ENCODE results near the gene KRTAP13-4.
A peak's percentile ranks its signal among the peaks of the same experiment; 100 is the strongest.

The KRTAP13-4 gene

GRCh38 chr21:30430170-30430655 is at the start of gene KRTAP13-4:
Gene KRTAP13-4 (plus strand): TSS chr21:30430220. CDS start chr21:30430276, 56 bp downstream.
- DNase-seq (ENCODE audit: low read depth), result no peak

DNA sequence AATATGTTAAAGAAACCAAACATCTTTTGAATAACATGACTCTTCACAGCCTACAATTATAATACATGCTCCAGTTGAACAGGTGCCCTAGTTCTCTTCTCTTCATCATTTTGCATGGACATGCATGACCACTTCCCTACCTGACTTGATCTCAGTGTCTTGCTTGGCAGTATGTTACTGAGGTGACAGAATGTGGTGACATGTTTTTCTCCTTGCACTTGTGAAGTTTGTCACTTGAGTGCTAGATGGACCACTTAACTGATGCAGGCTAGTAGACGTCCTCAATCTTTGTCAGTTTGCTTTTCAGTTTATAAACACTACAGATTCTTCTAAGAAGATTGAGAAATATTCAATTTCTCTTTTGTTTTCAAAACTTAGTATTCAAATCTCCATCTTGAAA is 47.8 kb upstream of the KRTAP13-4 start:
- no peak for DNase-seq (ENCODE audit: low read depth)

DNA sequence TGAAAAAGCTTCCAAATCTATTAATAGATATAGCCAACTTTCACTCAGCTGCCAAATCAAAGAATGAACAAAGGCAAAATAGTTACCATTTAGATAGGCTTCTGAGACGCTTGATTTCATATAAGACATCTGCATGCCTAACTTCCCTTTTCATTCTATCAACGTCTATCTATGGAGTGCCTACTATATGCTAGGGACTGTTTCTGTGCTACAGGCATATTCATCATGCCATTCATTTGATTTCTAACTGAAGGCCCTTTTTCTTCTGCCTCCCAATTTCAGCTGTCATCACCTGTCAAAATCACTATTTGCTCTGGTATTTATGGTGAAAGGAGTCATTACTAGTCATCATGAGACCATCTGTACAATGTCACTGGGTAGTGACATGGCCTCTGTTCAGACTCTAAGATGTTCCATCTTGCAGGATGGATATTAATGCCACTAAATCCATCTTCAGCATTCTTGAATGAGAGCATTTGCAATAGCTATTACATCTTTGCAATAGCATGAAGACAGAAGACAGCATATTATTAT is 38.5 kb upstream of the KRTAP13-4 start:
- DNase-seq (ENCODE audit: low read depth), result no peak

GRCh38 chr21:30395731-30396130 is 34.3 kb upstream of the KRTAP13-4 start, which contains the start of gene KRTAP13-1:
Gene KRTAP13-1 (plus strand): TSS chr21:30396031. CDS start chr21:30396087, 56 bp downstream.
- no peak for DNase-seq (ENCODE audit: low read depth)

- DNase-seq (ENCODE audit: low read depth), result peak; percentile 2
Measured at GRCh38 chr21:30408782-30409494, 21.1 kb upstream of the KRTAP13-4 start.

- no peak for DNase-seq (ENCODE audit: low read depth)
Measured at GRCh38 chr21:30415993-30416392, 14.0 kb upstream of the KRTAP13-4 start.

GRCh38 chr21:30425826-30426225 is 4.2 kb upstream of the KRTAP13-4 start, which contains the start of gene KRTAP13-3:
Gene KRTAP13-3 (minus strand): TSS chr21:30425926. CDS start chr21:30425912, 14 bp downstream.
- no peak for DNase-seq (ENCODE audit: low read depth)

DNA sequence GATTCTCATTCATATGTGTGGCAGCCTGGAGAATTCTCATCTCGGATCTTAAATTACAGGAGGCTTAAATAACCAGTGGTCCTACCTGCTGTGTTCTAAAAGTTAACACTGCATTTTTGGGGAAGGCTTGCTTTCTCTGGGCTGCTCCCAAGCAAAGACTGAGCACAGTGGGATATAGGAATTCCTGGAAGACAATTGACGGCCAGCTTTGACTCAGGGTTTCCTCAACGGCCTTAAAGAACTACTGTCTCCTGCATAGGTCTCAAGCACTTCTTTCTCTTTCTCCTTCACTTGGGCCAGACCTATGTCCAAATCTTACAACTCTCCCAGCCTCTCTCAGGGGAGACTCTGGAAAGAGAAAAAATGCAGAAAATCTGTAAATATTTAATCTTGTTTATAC is 3.3 kb upstream of the KRTAP13-4 start:
- DNase-seq (ENCODE audit: low read depth), result no peak

GRCh38 chr21:30434033-30434631 is 4.1 kb downstream of the KRTAP13-4 start:
- DNase-seq (ENCODE audit: low read depth), result no peak

DNA sequence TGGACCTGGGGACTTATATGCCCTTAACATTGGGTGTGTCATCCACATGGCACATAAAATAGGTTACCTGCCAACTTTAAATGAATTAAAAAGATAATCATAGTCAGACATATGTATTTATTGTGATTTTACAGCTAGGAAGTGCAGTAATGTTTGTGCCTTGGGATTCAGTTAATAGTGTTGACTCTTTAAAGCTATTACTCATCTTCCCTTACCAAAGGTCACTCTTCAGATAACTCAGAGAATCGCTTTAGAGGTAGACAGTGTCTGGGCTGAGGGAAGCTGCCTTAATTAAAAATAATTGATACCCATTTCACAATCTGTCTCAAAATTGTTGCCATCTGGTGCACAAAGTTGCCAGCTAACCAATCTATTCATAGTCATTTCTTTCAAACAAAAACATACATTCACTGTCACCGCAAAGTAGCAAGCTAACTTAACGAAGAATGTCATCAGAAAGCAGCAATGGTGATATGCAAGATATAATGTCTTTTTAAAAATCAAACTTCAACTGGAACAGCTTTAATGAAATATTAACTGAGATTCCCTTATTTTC is 7.1 kb downstream of the KRTAP13-4 start:
- DNase-seq (ENCODE audit: low read depth), result no peak

DNA sequence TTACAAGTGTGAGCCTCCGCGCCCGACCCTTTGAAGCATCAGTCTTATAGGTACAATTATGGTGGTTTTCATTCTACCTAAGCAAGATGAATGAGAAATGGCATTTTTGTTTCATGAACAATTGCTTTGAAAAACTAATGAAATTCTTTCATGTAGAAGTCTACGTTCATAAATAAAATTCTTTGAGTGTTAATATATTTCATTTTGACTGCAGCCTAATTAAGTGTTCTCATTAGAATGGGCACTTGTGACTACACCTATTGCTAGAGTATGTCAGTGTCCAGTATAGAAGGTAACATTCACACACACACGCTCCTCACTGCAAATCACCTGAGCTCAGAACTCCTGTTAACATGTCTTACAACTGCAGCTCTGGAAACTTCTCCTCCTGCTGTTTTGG is 10.0 kb downstream of the KRTAP13-4 start, which contains the start of gene KRTAP15-1:
KRTAP15-1 (plus strand) TSS at position 301 of the 400 bp plus-strand sequence; CDS start at position 354, 53 bp downstream.
- DNase-seq (ENCODE audit: low read depth), result no peak

GRCh38 chr21:30443226-30443625 is 13.2 kb downstream of the KRTAP13-4 start:
- no peak for DNase-seq (ENCODE audit: low read depth)

- no peak for DNase-seq (ENCODE audit: low read depth)
Measured at GRCh38 chr21:30444204-30444603, 14.2 kb downstream of the KRTAP13-4 start.

- DNase-seq (ENCODE audit: low read depth), result no peak
Measured at GRCh38 chr21:30447056-30447455, 17.0 kb downstream of the KRTAP13-4 start.

GRCh38 chr21:30448514-30448913 is 18.5 kb downstream of the KRTAP13-4 start:
- DNase-seq (ENCODE audit: low read depth), result no peak

DNA sequence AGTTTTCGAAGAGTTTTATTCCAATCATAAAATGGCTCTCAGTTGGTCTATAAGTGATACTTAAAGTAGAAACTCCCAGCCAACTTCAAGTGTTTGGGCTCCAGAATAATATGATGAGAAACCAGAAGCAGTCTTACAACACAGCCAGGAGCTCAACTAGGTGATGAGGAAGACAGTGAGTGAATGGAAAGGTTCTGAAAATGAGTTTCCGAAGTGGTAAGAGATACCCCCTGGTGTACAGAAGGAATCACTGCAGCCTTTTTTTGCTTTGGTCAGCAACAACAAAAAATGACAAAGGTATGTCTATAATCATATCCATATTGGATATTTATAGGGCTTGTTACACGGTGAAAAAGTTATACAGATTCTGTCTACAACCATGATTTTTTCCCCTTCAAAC is 33.7 kb downstream of the KRTAP13-4 start:
- DNase-seq (ENCODE audit: low read depth), result no peak

- DNase-seq (ENCODE audit: low read depth), result no peak
Measured at GRCh38 chr21:30468900-30469714, 39.1 kb downstream of the KRTAP13-4 start.

DNA sequence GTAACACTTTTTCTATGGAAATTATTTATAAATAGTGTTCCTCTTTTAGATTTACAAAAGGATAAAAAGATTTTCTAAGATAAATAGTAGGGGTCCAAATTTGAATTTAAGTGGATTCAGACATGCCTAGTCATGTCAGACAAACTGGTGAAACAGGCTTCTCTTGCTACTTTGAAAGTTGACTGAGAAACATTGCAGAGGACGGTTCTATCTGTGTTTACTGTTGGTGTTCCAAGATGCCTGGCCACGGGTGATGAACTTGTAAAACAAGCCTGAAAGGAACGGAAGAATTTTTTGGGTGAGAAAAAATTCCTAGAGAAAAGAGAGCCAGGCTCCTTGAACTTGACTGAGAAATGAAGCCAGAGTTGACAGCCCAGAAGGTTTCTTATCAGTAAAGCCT is 48.0 kb downstream of the KRTAP13-4 start:
- DNase-seq (ENCODE audit: low read depth), result no peak

GRCh38 chr21:30479259-30479658 is 49.2 kb downstream of the KRTAP13-4 start:
- DNase-seq (ENCODE audit: low read depth), result no peak

DNA sequence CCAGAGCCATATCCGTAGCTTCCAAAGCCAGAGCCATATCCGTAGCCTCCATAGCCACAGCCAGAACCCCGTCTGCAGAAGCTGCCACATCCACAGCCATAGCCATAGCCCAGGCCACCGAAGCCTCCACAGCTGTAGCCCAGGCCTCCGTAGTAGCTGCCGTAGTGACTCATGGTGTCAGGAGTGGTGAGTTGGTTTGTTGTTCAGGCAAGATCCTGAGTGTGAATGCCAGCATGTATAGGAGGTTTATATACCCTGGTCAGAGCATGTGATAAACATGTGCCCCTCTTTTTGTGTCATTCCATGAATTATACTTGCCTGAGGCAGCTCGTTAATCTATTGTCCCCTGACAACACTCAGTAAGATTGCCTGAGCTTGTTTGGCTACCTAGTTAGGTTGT is 50.1 kb downstream of the KRTAP13-4 start, which contains the start of gene KRTAP19-1:
KRTAP19-1 (minus strand) TSS at position 223 of the 400 bp plus-strand sequence; CDS start at position 173, 50 bp downstream.
- no peak for DNase-seq (ENCODE audit: low read depth)

Measured in non-pigmented ciliary epithelial cell (primary cell).